GM19372 (cell line): ENCODE data around the gene HOXA4.

Experiments used
- ATAC-seq: cut with Tn5 transposase; IDR thresholded peaks from one replicate; pipeline ENCODE4 v1.9.1; 2021; ENCODE audit warnings: mild to moderate bottlenecking, low read depth, moderate library complexity; ENCODE audit not compliant: unreplicated experiment

HOXA4 gene

DNA sequence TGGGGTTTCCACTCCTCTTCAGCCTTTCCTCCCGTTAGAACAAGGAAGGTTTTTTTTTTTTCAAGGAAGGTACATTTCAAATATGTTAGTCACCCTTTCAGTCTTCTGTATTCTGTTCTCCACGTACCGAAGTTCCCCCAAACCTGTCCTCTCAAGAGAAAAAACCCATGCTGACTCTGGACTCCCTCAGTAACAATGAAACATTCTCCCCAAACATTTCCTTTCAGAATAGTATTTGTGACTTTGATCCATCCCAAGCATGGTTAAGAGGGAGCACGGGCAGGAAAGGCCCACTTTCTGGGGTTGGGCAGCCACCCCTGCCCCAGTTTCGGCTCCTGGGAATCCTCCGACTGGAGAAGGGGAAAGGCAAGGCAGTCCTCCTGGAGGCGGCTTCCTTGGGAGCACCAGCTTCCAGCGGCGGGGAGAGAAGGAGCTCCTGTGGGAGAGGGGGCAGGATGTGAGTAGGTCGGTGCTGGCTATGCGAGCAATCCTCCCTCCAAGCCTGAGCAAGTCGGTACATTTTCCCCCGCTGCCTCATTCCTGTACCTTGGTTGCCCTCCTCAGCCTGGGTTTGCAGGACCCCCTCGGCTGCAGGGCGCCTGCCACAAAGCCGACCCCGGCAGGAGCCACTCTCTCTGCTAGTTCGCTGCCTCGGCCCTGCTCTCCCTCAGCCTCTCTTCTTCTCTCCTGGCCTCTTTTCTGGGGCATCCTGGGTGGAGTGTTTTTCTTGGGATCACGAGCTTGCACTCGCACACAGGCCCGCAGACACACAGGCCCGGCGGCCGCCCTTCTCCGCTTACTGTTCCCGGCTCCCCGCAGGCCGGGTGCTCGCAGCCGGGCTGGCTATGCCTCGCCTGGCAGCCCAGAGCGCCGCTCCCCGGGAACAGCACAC lies 32.6 kb downstream of the HOXA4 start:
- no peak for ATAC-seq

- no peak for ATAC-seq
These were observed 33.6 kb downstream of the HOXA4 start for GRCh38 chr7:27096768-27097514.

- peak; percentile 84 for ATAC-seq
These were observed 34.4 kb downstream of the HOXA4 start, which contains the start of gene HOXA1 for GRCh38 chr7:27095897-27096767. Gene HOXA1 (minus strand): TSS chr7:27096000. CDS start chr7:27095912, 88 bp downstream.

GRCh38 chr7:27095050-27095896 lies 35.3 kb downstream of the HOXA4 start:
- peak; percentile 14 for ATAC-seq

GRCh38 chr7:27094304-27095049 lies 36.1 kb downstream of the HOXA4 start:
- ATAC-seq: no peak

DNA sequence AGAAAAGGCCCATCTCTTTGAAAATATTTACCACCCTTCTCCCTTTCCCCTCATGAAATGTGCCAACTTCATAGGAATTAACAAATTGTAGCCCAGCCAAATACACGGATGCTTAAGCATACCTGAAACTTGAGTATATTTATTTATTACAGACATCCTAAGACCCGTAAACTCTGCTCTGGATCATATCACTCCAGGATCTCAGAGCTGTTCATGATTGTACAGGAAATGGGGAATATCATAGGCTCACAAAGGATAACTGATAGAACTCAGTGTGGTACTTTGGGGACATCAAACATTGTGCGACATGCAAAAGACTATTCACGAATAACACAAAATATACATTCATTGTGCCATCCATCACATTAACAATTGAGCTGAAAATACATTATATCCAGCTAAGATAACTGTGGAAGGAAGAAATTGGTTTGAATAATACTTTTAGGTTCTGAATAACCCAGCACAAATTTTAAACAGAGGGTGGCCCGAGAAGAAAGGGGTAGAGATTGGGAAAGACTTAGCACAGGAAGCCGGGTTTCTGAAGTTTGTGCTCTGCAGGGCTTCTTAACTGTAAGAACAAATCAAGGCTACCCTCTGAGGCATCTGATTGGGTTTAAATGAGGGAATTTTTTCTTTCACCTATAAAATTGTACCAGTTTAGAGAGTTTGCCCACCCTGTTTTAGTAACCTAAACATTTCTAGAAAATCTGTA lies 37.2 kb downstream of the HOXA4 start:
- ATAC-seq: no peak

DNA sequence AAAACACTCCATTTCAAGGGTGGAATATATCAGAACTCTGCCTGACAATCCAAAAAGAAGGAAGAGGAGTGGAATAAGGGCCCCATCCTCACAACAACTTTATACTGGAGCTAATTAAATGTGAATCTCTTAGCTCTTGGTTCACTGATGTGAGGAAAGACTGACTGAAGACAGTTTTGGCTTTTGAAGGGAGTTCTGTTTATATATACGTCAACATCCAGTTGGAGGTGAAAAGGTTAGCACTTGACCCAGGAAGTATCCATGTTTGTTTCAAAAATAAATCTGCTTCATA lies 37.8 kb downstream of the HOXA4 start:
- ATAC-seq: no peak

- ATAC-seq: no peak
These were observed 38.4 kb downstream of the HOXA4 start for GRCh38 chr7:27091941-27092818.

DNA sequence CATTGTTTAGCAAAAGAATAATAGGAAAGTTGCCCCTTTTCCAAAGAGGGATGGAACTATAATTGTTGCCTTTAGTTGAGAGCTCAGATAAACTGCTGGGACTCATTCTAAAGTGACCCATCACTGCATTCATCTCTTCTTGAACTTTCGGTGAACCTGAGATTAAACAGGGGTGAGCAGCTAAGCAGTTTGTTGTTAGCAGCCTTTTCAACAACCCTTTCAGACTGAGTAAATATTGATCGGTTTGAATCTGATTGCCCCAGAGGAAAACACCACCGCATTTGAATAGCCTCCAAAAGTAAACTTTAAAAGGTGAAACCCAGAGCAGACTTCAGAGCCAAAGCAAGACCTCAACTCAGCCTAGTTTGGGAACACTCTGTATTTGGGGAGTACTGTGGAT lies 39.5 kb downstream of the HOXA4 start:
- ATAC-seq: no peak

- ATAC-seq: no peak
These were observed 42.3 kb downstream of the HOXA4 start for GRCh38 chr7:27088002-27088922.

DNA sequence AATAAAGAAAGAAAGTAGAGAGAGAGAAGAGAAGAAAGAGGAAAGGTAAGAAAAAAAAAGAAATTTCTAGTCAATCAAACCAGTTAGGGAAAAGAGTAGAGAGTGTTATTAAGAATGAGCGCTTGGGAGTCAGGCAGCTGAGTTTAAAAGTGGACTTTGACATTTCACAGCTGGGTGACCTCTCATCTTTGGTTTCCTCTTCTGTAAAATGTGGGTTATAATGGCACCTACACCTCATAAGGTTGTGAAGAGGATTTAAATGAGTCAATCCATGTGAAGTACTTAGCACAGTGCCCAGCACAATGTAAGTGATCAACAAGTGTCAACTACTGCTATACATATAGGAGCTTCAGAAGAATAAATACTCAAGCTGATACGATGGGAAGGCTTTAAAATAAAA lies 46.9 kb downstream of the HOXA4 start:
- no peak for ATAC-seq

DNA sequence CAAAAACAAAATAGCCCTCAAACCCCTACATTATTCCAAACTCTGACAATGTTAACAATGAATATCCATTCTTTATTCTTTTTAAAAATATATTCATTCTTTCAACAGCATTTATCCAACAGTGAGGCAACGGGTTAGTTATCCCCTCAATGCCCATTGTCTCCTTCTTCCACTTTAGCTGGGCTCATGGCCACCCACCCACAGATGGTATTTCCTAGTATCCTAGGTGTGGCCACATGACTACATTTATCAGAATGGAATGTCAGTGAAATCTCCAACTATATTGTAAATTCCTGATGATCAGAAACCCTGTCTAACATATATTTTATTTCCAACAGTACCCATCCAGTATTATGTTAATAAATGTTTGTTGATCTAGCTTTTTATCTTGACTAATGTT lies 48.4 kb downstream of the HOXA4 start:
- ATAC-seq: no peak

DNA sequence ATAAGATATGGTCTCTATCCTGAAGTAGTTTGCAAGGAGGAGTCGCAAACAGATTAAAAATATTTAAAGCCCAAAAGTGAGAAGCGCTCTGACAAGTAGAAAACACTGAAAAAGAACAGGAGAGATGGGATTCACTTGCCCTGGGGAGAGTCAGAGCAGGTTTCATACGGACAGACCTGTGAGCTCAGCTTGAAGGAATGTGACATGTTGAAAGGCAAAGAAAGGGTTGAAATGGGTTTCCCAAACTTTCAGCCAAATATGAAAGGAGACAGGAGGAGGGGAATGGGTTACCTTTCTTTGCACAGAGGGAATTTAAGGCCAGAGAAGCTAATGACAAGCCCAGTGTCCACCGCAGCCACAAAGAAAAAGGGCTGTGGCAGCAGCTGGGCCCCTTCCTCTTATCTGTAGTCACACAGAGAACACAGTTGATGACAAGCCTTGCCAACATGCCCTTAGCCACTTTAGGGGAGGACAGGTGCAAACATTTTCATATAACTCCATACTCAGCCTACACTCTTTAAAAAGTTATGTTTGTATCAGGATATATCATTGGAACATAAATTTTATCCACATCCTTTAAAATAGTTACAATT lies 49.6 kb downstream of the HOXA4 start:
- ATAC-seq: no peak

DNA sequence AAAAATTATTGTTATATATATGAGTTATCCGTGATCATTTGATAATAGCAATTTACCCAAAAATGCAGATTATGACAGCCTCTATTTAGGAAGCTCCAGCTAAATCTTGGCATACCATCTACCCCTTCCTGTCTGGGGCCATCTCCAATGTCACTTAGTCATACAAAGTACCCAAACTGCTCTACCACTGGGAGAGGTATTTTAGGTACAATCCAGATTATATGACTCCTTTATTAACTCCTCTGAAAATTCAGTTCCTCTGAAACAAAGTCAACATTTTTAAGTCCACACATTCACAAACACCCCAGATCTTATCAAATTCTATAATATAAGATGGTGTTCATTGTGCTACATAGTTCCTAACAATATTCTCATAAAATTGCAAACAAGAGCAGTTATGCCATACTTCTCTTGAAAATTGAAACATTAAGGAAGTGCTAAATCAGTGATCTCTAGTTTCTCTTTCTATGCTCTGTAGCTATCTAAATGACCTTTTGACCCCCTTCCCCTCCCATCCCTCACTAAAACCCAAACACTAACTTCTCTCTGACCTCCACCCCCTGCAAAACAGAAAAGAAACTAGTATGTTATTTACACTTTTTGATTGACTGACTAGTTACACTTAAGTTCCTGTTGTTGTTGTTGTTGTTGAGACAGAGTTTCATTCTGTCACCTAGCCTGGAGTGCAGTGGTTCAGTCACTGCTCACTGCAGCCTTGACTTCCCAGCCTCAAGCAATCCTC lies 51.2 kb downstream of the HOXA4 start:
- no peak for ATAC-seq

DNA sequence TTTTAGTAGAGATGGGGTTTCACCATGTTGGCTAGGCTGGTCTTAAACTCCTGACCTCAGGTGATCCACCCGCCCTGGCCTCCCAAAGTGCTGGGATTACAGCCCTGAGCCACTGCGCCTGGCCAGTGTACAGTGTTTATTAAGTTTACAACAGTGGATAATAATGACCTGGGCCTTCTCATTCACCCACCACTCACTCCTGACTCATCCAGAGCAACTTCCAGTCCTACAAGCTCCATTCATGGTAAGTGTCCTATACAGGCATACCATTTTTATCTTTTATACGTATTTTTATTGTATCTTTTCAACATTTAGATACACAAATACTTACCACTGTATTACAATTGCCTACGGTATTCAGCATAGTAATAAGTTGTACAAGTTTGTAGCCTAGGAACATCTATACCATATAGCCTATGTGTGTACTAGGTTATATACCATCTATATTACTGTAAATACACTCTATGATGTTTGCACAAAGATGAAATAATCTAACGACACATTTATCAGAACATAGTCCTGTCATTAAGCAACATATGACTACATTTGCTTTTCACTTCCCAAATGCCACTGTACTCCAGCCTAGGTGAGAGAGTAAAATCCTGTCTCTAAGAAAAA lies 51.8 kb downstream of the HOXA4 start:
- no peak for ATAC-seq
